Retinal pigment epithelial cell (primary cell): Measurements from ENCODE around the gene TDP2.

Experiments used
- DNase-seq: peaks from one replicate; pipeline ENCODE4 v3.0.0-alpha.2; 2010; ENCODE audit warnings: low read depth
- H3K4me3 ChIP-seq: 2 replicates; pipeline ENCODE4 v1.5.1; 2011; ENCODE audit warnings: mild to moderate bottlenecking, low read length, control low read depth, moderate library complexity
- CTCF ChIP-seq: conservative IDR thresholded peaks from 2 replicates; pipeline ENCODE4 v1.5.1; 2011; ENCODE audit warnings: low read depth, low read length, control low read depth, inconsistent platforms

Gene TDP2

GRCh38 chr6:24621626-24622289 lies 44.9 kb downstream of the TDP2 start:
- no peak overlapping the region for H3K4me3 ChIP-seq
- TF ChIP-seq CTCF = no peak
- no peak for DNase-seq

- no peak for DNase-seq
- TF ChIP-seq CTCF = no peak
These were observed 46.1 kb downstream of the TDP2 start for GRCh38 chr6:24620637-24621036.

GRCh38 chr6:24619661-24620060 lies 47.0 kb downstream of the TDP2 start:
- no peak overlapping the region for H3K4me3 ChIP-seq
- DNase-seq = no peak
- no peak for TF ChIP-seq CTCF

More at GRCh38 chr6:24620637-24621036, 46.1 kb downstream of the TDP2 start:
- H3K4me3 ChIP-seq = no peak overlapping the region

- no peak for TF ChIP-seq CTCF
- no peak for DNase-seq
- no peak overlapping the region for H3K4me3 ChIP-seq
These were observed 52.1 kb downstream of the TDP2 start for GRCh38 chr6:24614648-24615047.

GRCh38 chr6:24614043-24614420 lies 52.7 kb downstream of the TDP2 start:
- TF ChIP-seq CTCF = no peak
- no peak overlapping the region for H3K4me3 ChIP-seq
- no peak for DNase-seq

- TF ChIP-seq CTCF = no peak
- H3K4me3 ChIP-seq = no peak overlapping the region
These were observed 53.2 kb downstream of the TDP2 start for GRCh38 chr6:24613361-24614042.

GRCh38 chr6:24610672-24611071 lies 56.0 kb downstream of the TDP2 start:
- no peak for DNase-seq
- no peak for TF ChIP-seq CTCF
- H3K4me3 ChIP-seq = no peak overlapping the region

More at GRCh38 chr6:24613361-24614042, 53.2 kb downstream of the TDP2 start:
- no peak for DNase-seq
